DMS 273 (cell line): Measurements from ENCODE around the gene CS.
A peak's percentile ranks its signal among the peaks of the same experiment; 100 is the strongest.
"Not testable (repeated sequence)": the region's sequence is repeated elsewhere in the genome, so short reads cannot be mapped to it uniquely, and the experiment has no call there.

Experiments used
- DNase-seq: peaks from one replicate; lab custom pipeline; 2025; ENCODE audit not compliant: unreplicated experiment; lab: John Stamatoyannopoulos, UW

The CS gene

DNA sequence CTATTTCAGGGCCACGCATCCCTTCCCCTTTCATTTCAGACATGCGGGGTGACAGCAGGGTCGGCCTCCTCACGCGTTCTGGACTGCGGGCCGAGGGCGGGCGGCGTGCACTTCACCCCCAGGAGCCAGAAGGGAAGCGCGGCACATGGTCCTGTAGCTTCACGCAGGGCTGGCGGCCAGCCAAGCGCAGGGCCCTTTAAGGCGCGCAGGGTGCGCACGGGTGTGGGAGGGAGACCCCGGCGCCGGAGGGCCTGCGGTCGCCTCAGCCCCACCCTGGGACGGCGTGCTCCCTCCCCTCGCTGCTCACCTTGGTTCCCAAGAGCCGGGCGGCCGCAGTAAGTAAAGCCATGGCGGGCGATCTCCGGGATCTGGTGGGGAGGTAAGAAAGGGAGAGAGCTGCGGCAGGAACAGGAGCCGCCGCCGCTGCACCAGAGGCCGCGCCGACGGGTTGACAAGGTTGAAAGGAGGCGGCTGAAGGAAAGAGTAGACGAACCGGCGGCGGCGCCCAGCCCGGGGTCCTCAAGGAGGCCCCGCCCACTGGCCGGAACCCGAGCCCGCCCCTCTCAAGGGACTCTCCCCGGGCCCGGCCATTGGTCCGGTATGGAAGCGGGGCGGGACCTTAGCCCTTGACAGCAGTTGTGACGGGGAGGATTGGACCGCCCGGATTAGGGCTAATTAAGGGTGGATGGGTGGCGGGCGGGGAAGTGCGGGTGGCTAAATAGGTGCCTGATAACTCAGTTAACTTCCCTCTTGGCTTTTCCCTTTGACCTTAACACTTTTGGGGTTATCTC is at the start of gene CS:
TSS of gene CS (minus strand) at position 478 of the 791 bp plus-strand sequence. CDS start at position 349, 129 bp downstream.
- DNase-seq = peak; percentile 98

DNA sequence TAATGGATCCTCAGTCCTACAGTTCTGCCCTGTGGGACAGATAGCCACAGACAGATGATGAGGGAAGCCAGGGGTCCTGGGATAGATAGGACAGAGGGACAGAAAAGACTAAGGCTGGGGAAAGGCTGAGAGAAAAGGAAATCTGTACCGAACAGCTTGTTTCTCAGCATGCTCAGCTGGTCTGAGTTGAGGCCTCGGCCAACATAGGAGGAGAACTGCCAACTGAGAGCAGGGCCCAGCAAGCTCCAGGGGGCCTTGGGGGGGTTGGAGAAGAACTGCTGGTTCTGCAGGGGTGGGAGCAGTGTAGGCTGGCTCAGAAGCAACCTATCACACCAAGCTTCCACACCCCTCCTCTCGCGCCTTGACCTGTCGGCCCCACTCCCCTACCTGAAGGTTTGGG is 48.6 kb upstream of the CS start:
- DNase-seq = no peak

DNA sequence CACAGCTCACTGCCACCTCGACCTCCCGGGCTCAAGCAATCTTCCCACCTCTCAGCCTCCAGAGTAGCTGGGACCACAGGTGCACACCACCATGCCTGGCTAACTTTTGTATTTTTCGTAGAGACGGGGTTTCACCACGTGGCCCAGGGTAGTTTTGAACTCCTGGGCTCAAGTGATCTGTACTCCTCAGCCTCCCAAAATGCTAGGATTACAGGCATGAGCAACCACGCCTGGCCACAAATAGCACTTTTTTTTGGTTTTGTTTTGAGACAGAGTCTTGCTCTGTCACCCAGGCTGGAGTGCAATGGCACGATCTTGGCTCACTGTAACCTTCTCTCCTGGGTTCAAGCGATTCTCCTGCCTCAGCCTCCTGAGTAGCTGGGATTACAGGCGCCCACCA is 47.1 kb upstream of the CS start:
- not testable (repeated sequence) for DNase-seq

DNA sequence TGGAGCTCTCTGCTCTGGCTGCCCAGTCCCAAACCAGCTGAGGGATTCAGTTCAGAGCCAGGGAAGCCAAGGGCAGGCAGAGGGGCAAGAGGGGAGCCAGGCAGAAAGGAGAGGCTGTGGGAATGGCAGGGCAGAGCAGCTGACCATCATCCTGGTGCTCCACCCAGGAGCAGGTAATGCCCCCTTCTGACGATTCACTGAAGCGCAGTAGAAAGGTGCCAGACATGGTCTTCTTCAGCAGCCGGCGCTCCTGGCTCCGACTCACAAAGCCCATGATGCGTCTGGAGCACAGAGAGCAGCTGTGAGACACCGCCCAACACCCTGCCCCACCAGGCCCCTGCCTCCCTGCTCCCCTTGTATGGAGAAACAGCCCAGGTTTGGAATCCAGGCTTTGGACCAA is 46.5 kb upstream of the CS start:
- no peak for DNase-seq

DNA sequence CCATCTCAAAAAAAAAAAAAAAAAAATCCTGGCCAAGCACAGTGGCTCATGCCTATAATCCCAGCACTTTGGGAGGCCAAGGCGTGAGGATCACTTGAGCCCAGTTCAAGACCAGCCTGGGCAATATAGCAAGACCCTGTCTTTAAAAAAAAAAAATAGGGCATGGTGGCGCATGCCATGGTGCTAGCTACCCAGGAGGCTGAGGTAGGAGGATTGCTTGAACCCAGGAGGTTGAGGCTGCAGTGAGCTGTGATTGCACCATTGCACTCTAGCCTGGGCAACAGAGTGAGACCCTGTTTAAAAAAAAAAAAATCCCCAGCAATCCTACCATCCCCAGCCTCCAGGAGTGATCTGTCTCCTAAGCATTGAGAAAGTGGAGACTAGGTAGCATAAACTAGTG is 42.2 kb upstream of the CS start:
- DNase-seq = not testable (repeated sequence)

DNA sequence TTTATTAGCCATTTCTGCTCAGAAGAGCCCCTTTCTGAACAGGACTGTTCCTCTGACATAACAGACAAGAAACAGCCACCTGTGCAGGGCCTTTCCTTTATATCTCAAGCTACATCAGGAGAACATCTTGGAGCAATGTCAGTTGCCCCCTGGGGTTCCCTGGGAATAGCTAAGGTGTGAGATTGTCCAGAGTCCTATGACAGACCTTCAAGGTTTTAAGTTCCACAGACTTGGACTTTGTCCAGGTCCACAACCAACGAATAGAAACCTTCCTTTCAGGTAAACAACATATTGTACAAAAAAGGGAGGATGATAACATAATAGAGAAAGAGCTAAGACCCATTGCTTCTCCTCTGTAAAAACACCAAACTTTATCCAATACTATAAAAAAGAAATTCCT is 41.5 kb upstream of the CS start:
- DNase-seq = peak; percentile 13

DNA sequence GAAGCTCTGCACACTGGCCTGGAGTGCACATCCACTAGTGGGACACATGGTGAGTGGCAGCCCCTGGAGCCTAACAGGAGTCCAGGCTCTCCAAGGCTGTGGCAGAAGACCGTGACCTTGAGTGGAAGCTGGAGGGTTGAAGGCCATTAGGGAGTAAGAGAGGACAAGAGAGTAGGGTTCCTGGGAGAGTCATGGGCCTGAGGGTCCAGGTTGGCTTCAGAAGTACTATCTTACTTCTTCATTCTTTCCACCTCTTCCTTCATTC is 39.0 kb upstream of the CS start:
- no peak for DNase-seq

DNA sequence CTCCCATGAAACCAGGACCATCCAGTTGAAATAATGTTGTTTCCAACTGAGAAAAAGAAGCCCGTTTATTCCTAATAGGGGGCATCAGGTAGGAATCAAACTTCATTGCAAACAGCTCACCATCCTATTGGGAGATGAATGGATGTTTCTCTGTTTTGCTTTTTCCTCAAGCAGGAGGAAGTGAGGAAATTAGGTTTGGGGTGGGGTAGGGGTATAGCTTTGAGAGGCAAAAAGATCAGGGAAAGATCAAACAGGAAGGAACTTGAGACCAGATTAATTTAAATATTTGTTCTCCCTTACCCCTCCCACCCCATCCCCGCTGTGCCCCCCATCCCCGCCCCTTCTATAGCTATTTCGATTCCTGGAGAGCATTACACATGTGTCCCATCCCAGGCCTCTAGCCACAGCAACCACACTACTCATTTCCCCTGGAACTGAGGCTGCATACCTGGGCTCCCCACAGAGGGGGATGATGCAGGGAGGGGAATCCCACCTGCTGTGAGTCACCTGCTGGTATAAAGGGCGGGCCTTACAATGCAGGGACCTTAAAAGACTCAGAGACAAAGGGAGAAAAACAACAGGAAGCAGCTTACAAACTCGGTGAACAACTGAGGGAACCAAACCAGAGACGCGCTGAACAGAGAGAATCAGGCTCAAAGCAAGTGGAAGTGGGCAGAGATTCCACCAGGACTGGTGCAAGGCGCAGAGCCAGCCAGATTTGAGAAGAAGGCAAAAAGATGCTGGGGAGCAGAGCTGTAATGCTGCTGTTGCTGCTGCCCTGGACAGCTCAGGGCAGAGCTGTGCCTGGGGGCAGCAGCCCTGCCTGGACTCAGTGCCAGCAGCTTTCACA is 38.4 kb upstream of the CS start, which contains the start of gene IL23A:
TSS of gene IL23A (plus strand) at position 577 of the 850 bp plus-strand sequence. CDS start at position 738, 161 bp downstream.
- no peak for DNase-seq

DNA sequence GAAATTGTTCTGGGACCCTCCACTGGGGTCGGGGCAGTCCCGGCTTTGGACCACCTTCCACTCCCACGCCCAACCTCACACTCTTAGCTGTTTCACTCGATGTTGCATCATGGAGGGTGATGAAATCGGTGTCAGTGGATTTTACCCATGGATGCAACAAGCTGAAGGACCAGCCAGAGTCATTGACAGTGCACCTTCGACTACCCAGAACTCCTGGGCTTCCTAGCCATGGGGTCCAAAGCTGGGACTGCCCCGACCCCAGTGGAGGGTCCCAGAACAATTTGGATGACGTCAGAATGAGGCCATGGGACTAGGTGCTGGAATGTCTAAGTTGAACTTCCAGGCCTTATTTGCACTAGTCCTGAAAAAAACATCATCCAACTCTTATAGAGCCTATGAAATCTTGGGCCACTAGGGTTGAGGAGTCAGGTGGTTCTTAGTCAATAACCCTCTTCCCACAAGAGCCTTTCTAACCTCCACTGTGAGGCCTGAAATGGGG is 37.7 kb upstream of the CS start:
- DNase-seq = no peak

DNA sequence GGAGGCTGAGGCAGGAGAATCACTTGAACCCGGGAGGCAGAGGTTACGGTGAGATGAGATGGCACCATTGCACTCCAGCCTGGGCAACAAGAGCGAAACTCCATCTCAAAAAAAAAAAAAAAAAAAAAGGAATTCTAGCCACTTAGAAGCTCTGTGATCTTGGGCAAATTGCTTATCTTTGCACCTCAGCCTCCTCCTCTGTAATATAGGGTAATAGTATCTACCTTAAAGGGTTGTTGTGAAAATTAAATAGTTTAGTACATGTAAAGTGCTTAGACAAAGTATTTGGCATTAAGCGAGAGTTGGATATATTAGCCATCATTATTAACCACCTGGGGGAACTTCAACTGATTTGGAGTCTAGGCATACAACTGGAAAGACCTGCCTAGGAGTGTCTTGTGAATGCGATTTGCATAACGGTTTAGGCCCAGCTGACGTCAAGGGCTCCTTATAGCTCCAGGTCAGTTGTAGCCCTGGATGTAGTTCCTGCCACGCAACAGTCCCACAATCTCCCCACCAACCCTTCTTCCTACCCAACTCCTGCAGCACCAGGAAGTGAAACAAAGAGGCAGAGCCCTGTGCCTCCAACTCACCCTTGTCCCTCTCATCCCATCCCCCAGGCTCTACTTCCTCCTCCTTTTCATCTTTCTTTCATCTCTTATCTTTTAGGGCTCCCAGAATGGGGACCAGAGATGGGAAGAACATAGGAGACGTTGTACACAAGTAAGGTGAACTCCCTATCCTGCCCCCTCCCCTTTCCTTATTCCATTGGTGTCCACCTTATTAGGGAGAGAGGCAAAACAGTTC is 36.4 kb upstream of the CS start:
- DNase-seq = no peak

DNA sequence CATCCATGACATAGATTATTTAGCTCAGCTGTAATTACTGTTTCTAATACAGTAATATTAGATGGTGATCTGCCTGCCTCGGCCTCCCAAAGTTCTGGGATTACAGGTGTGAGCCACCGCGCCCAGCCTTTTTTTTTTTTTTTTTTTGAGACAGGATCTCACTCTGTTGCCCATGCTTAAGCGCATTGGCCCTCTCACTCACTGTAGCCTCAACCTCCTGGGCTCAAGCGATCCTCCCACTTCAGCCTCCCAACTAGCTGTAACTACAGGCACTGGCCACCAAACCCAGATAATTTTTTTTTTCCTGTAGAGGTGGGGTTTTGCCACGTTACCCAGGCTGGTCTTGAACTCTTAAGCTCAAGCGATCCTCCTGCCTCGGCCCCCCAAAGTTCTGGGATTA is 35.4 kb upstream of the CS start:
- DNase-seq = not testable (repeated sequence)

DNA sequence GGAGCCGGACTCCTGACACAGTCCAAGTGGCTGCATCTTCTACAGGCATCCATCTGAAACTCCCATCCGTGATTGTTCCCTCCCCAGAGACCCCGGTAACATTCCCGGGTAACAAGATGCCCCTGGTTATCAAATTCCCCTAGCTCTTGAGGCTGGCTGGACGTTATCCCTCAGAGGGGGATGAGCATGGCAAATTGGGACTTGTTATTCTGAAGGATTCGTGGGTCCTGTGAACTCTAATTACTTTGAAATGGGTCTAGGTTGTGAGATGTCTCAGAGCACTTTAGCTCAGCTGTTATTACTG is 34.3 kb upstream of the CS start:
- no peak for DNase-seq

DNA sequence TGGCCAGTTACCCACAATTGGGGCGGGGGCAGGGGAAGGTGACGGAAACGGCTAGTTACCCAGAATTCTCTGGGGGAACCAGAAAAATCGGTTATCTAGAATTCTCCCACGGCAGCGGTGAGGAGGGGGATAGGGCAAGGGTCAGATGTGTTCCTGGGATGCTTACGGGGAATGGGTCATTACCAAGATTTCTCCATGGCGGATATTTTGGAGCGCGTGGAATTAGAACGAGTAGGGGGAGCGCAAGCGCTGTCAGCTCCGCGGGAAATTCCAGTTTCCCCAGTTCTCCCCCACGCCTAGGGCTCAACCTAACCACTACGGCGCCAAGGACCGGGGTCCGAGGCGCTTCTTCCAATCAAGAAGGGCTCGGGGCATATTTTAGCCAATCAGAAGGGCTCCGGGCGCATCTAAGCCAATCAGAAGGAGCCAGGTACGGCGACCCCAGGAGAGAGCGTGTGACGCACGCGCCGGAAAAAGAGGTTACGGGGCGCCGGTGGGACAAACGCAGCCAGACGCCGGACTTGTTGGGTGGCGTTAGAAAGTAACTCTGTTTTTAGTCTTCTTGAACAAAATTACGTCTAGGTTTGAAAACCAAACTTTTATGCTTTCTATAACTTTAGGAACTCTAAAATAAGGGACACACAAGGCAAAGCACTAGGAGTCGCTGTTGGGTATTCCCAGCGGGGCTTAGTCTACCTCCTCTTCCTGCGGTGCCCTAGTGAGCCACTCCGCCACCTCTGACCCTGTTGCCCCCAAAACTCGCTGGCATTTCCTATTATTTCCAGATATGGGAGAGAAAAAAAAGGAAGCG is 33.8 kb upstream of the CS start, which contains the start of gene PAN2:
TSS of gene PAN2 (minus strand) at position 322 of the 811 bp plus-strand sequence. CDS start 906 bp downstream, outside the sequence.
- DNase-seq = peak; percentile 97

DNA sequence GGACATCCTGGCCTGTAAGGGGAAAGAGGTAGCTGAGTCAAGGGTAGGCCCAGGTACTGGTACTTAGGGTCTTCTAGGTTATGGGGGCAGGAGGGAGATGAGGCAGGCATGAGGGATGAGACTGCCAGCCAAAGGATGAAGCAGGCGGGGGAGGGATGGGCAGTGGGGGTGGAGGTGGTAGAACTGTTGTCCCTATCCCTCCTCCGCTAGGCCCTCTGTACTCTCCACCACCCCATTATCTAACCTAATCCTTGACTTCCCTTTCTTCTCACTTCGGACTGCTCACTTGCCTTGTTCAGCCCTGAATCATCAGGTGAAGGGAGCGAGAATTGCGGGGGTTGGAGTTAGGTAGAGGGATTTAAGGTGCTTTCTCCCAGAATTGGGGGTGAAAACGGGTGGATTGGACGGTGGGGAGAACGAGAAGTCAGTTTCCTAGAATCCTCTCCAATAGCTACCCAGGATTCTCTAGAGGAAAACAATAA is 33.1 kb upstream of the CS start:
- DNase-seq = no peak

DNA sequence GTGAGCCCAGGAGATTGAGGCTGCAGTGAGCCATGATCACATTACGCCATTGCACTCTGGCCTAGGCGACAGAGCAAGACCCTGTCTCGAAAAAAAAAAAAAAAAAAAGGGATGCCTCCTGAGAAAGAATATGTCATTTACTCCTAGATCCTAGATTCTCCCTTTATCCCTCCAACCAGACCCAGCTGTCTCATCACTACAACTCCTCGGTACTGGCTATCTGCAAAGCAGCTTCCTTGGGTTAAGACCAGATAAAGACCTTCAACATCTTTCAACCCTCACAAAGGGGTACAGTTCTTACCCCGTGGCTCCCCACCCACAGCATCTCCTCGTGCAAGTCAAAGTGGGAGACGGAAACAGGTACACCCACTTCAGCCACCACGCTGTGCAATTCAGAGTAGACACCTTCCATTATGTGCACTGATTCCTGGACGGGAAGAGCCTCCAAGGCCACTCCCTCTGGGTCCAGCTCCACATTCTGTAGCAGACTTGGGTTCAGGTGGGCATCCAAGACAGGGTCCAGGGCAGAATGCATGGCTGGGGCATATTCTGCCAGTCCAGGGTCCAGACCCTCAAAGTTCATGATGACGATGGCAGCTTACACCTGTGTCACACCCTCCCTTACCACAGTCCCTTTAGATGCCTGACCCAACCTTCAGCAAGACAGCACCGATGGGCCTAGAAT is 32.5 kb upstream of the CS start:
- DNase-seq = no peak

DNA sequence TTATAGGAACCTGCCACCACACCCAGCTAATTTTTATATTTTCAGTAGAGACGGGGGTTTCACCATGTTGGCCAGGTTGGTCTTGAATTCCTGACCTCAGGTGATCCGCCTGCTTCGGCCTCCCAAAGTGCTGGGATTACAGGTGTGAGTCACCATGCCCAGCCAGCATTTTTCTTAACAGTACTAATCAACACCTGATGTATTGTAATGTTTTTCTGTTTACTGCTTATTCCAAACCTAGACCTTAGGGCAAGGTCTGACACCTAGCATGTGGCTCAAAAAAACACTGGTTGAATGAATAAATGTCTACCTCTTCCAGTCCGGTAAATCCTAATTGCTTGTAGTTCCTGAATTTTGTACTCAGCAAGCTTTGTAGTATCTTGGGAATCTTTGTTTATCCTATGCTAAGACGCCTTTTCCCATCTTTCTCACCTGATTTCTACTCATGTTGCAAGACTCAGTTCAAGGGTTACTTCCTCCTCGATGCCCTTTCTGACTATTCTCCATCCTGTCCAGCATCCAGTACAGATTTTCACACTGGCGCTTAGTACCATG is 30.9 kb upstream of the CS start:
- no peak for DNase-seq

DNA sequence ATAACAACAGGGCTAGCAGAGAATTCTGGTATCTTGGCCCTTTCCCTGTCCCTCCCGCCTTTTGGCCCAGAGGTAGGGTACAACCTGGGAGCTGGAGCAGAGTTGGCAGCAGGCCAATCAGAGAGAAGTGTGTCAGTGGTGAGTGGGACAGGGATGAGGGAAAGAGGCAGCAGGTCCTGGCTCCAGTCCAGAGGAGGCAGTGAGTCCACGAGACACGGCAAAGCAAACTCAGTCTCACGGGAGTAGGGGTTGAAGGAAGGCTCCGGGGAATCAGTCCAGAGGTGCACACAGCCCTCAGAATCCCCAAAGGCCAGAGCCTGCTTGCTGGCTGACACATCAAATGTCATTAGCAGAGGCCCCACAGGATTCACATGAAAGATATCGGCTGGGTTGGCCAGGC is 26.4 kb upstream of the CS start:
- DNase-seq = no peak

DNA sequence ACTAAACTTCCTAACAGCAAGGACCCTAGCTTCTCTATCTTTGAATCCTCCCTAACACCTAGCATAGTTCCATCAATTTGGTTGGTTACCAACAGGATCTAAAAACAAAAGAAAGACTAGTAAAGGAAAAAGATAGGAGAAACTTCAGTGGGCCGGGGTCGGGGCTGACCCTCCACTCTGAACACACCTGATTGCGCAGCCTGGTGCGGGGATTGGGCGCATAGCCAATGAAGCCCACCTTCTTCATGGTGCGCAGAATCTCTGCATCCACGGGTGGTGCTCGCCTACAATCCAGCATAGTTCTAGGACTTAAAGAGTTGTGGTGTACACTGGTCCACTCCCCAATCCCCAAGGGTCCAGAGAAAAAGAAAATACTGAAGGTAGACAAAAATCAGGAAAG is 26.0 kb upstream of the CS start:
- no peak for DNase-seq

DNA sequence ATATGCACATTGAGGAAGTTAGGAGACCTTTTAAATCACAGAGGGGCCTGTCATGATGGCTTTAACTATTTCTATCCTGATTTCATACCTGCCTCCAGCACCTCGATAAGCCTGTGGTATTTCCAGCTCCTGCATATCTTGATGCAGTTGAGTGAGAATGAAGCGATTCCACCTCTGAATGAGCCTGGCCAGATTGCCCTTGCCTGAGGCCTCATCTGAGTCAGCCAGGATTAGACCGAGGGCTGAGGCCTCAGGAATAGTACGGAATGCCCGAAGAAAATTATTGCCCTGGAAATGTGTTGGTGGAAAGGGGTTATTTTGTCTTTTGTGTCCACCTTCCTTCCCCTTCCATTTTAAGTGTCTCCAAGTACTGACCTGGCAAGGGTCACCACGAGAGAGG is 24.1 kb upstream of the CS start:
- DNase-seq = no peak

DNA sequence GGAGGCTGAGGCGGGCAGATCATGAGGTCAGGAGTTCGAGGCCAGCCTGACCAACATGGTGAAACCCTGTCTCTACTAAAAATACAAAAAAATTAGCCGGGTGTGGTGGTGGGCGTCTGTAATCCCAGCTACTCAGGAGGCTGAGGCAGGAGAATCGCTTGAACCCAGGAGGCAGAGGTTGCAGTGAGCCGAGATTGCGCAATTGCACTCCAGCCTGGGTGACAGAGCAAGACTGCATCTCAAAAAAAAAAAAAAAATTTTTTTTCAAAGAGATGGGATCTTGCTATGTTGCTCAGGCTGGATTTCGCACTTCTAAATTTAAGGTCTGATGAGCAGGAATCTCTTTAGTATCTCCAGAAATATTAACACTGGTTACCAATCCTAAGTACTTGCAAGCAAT is 21.5 kb upstream of the CS start:
- DNase-seq = not testable (repeated sequence)
